Duodenal mucosa (tissue), 2 donors: ENCODE results near the gene ZNF503.
A peak's percentile ranks its signal among the peaks of the same experiment; 100 is the strongest.

ENCODE experiments used
- H3K27ac ChIP-seq: one replicate; pipeline ENCODE4 v1.7.0; 2013; ENCODE audit warnings: low read depth, low read length
- H3K27me3 ChIP-seq, 2 donors: one replicate each; pipeline ENCODE4 v1.7.0; 2013; ENCODE audit warnings: low read length in 2 of 2, control low read depth in 1 of 2; ENCODE audit not compliant: insufficient read depth in 2 of 2, control insufficient read depth in 1 of 2
- H3K36me3 ChIP-seq, 2 donors: one replicate each; pipeline ENCODE4 v1.7.0; 2013; ENCODE audit warnings: low read length in 2 of 2, control low read depth in 1 of 2; ENCODE audit not compliant: insufficient read depth in 2 of 2, control insufficient read depth in 1 of 2
- H3K4me1 ChIP-seq, 2 donors: one replicate each; pipeline ENCODE4 v1.7.0; 2013; ENCODE audit warnings: low read length in 2 of 2, control low read depth in 1 of 2; ENCODE audit not compliant: insufficient read depth in 2 of 2, control insufficient read depth in 1 of 2
- H3K4me3 ChIP-seq, 2 donors: one replicate each; pipeline ENCODE4 v1.7.0; 2013; ENCODE audit warnings: low read length in 2 of 2, low read depth in 1 of 2
- H3K9ac ChIP-seq, 2 donors: one replicate each; pipeline ENCODE4 v1.7.0; 2013; ENCODE audit warnings: low read length in 2 of 2, low read depth in 1 of 2
- H3K9me3 ChIP-seq, 2 donors: one replicate each; pipeline ENCODE4 v1.7.0; 2013; ENCODE audit warnings: low read length in 2 of 2, control low read depth in 1 of 2; ENCODE audit not compliant: control insufficient read depth in 1 of 2

The ZNF503 gene

DNA sequence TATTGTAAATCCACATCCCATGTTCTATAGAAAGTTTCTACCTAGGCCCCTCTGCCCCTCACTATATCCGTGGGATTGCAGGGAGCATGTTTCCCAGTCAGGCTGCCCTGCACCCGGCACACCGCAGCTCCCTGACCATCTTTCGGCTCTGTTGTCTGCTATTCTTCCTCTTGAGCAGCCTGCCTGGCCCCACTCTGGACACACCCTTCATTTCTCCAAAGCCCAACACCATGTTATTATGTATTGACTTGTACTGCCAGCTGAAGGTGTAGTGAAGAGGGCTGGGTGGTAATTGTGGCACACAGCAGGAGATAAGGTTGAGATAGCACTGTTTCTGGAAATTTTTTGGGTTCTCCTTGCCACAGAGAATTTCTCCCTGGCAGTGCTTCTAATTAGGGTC is 39.6 kb upstream of the ZNF503 start:
- no peaks in the 10 kb centered on the region for H3K36me3 ChIP-seq
- no peaks in the 10 kb centered on the region for H3K27me3 ChIP-seq
- H3K9ac ChIP-seq: no peak overlapping the region
- H3K4me1 ChIP-seq: peaks cover 0 to 5% of the 10 kb centered on the region in 2 donors
- peaks cover 0 to 4% of the 10 kb centered on the region in 2 donors for H3K9me3 ChIP-seq
- no peak overlapping the region for H3K4me3 ChIP-seq
- H3K27ac ChIP-seq: no peak overlapping the region

GRCh38 chr10:75440271-75440793 is 38.8 kb upstream of the ZNF503 start:
- H3K9ac ChIP-seq: no peak overlapping the region
- H3K36me3 ChIP-seq: no peaks in the 10 kb centered on the region
- peaks cover 0 to 4% of the 10 kb centered on the region in 2 donors for H3K9me3 ChIP-seq
- H3K4me1 ChIP-seq: peaks cover 0 to 5% of the 10 kb centered on the region in 2 donors
- no peak overlapping the region for H3K4me3 ChIP-seq
- no peak overlapping the region for H3K27ac ChIP-seq
- no peaks in the 10 kb centered on the region for H3K27me3 ChIP-seq

DNA sequence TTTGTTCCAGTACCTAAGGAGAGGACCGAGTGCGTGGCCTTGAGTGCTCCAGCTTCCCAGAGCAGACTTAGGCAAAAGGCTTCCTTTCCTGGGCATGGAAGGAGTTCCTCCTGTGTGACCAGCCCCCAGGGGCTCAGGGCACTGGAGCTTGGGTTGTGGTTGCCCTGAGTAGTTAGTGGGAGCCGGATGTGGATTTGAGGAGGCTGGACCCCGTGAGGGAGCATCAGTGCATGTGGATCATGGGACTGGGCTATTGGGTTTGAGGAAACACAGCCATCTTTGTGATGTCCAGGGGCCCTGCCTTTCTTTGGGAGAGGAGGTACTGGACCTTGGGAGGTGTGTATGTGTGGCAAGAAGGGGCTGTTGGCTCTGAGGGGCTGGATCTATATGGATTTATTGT is 38.2 kb upstream of the ZNF503 start:
- Histone ChIP-seq H3K36me3 (no peaks in the 10 kb centered on the region), H3K9me3 (peaks cover 0 to 4% of the 10 kb centered on the region in 2 donors), H3K27ac (no peak overlapping the region), H3K9ac (no peak overlapping the region), H3K4me1 (peaks cover 0 to 5% of the 10 kb centered on the region in 2 donors), H3K27me3 (no peaks in the 10 kb centered on the region), H3K4me3 (no peak overlapping the region)

GRCh38 chr10:75438275-75438674 is 36.7 kb upstream of the ZNF503 start:
- Histone ChIP-seq H3K9ac (no peak overlapping the region), H3K9me3 (no peaks in the 10 kb centered on the region), H3K27ac (no peak overlapping the region), H3K4me3 (no peak overlapping the region), H3K27me3 (no peaks in the 10 kb centered on the region), H3K36me3 (no peaks in the 10 kb centered on the region), H3K4me1 (peaks cover 0 to 5% of the 10 kb centered on the region in 2 donors)

GRCh38 chr10:75437693-75438092 is 36.1 kb upstream of the ZNF503 start:
- no peaks in the 10 kb centered on the region for H3K9me3 ChIP-seq
- no peak overlapping the region for H3K4me3 ChIP-seq
- H3K27me3 ChIP-seq: no peaks in the 10 kb centered on the region
- H3K36me3 ChIP-seq: no peaks in the 10 kb centered on the region
- H3K4me1 ChIP-seq: peaks cover 0 to 5% of the 10 kb centered on the region in 2 donors
- H3K9ac ChIP-seq: no peak overlapping the region
- no peak overlapping the region for H3K27ac ChIP-seq

GRCh38 chr10:75436896-75437295 is 35.3 kb upstream of the ZNF503 start:
- Histone ChIP-seq H3K9me3 (no peaks in the 10 kb centered on the region), H3K27me3 (no peaks in the 10 kb centered on the region), H3K9ac (no peak overlapping the region), H3K4me3 (no peak overlapping the region), H3K27ac (no peak overlapping the region), H3K36me3 (no peaks in the 10 kb centered on the region), H3K4me1 (peaks cover 3 to 5% of the 10 kb centered on the region in 2 donors)

- H3K27ac ChIP-seq: no peak overlapping the region
- no peaks in the 10 kb centered on the region for H3K9me3 ChIP-seq
- H3K36me3 ChIP-seq: no peaks in the 10 kb centered on the region
- peaks cover 4 to 15% of the 10 kb centered on the region in 2 donors for H3K4me1 ChIP-seq
- H3K4me3 ChIP-seq: no peak overlapping the region
- H3K9ac ChIP-seq: no peak overlapping the region
- no peaks in the 10 kb centered on the region for H3K27me3 ChIP-seq
Observed at GRCh38 chr10:75435291-75435690, 33.7 kb upstream of the ZNF503 start.

DNA sequence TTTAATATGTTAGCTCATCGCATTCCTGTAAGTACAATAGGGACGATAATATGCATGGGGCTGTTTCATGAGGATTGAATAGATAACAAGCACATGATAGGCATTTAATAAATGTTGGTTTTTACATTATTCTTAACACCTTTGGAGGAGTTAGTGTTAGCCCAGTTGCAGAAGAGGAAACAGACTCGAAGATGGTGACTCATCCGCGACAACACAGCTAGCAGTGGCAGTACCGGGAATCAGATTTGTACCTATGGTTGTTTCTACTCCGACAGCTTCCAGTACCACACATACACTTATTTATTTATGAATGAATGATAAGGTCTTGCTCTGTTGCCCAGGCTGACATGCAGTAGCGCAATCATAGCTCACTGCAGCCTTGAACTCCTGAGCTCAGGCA is 32.7 kb upstream of the ZNF503 start:
- no peak overlapping the region for H3K27ac ChIP-seq
- no peaks in the 10 kb centered on the region for H3K27me3 ChIP-seq
- no peaks in the 10 kb centered on the region for H3K9me3 ChIP-seq
- no peak overlapping the region for H3K4me3 ChIP-seq
- H3K36me3 ChIP-seq: no peaks in the 10 kb centered on the region
- H3K9ac ChIP-seq: no peak overlapping the region
- H3K4me1 ChIP-seq: peaks cover 13 to 24% of the 10 kb centered on the region in 2 donors

DNA sequence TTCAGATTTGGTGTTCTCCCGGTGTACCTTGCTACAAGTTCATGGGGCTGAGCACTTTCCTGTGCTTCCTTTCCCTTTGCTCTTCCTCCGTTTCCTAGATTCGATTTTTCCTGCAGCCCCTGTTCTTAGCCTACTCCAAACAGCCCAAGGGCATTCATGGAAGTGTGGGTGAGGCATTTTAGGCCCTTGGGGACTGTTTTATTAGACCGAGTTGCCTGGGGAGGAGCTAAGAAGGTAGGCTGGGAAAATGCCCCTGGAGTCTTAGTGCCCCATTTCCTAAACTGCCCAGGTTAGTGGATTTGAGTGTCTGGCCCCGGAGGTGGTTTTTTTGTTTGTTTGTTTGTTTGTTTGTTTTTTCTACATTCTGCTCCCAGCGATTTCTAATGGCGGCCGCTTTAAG is 31.7 kb upstream of the ZNF503 start:
- Histone ChIP-seq H3K36me3 (no peaks in the 10 kb centered on the region), H3K4me3 (no peak overlapping the region), H3K9ac (no peak overlapping the region), H3K27ac (no peak overlapping the region), H3K9me3 (no peaks in the 10 kb centered on the region), H3K4me1 (peaks cover 16 to 24% of the 10 kb centered on the region in 2 donors), H3K27me3 (no peaks in the 10 kb centered on the region)

DNA sequence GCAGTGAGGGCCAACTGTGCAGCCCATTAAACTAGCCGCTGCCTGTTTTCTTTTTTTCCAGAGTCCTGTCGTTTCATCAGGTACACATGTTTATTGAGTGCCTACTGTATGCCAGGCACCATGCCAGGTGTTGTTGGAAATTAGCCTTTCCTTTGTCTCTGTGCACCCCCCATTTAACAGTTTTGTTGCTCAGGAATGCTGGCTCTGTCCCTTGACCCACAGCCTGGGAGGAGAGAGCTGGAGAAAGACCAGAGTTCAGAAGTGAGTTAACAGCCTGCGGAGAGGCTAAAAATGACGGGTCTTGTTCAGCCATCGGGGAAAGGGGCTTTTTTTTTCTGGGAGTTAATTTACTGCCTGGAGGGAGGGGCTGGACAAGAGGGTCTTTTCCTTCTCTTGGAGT is 31.2 kb upstream of the ZNF503 start:
- Histone ChIP-seq H3K36me3 (no peaks in the 10 kb centered on the region), H3K9ac (no peak overlapping the region), H3K4me3 (no peak overlapping the region), H3K9me3 (no peaks in the 10 kb centered on the region), H3K27ac (no peak overlapping the region), H3K27me3 (no peaks in the 10 kb centered on the region), H3K4me1 (peaks cover 16 to 24% of the 10 kb centered on the region in 2 donors)

- Histone ChIP-seq H3K9ac (peak overlapping the region in 1 of 2 donors; percentile 54), H3K4me3 (peak overlapping the region in 1 of 2 donors; percentile 72)
Observed at GRCh38 chr10:75432176-75432575, 30.6 kb upstream of the ZNF503 start.

More at GRCh38 chr10:75432176-75432575, 30.6 kb upstream of the ZNF503 start:
- Histone ChIP-seq H3K36me3 (no peaks in the 10 kb centered on the region), H3K9me3 (no peaks in the 10 kb centered on the region), H3K27ac (no peak overlapping the region), H3K4me1 (peaks cover 16 to 24% of the 10 kb centered on the region in 2 donors), H3K27me3 (no peaks in the 10 kb centered on the region)
